HFFc6 (cell line): ENCODE data around the gene C10orf90. TPM values are rescaled to one million over a fixed set of nuclear protein-coding genes. Genes with fewer than 3 reads are reported as not detected.

ENCODE experiments used
- DNase-seq: peaks from one replicate; pipeline ENCODE4 v3.0.0-alpha.2; 2018
- H3K27ac Mint-ChIP-seq: 2 replicates; pipeline ENCODE4 v1.8.0; 2020; ENCODE audit warnings: mild to moderate bottlenecking, mixed read lengths
- H3K27me3 Mint-ChIP-seq: 2 replicates; pipeline ENCODE4 v1.8.0; 2021; ENCODE audit warnings: mild to moderate bottlenecking, moderate library complexity, mixed read lengths; ENCODE audit not compliant: insufficient read depth
- H3K36me3 Mint-ChIP-seq: 2 replicates; pipeline ENCODE4 v1.8.0; 2021; ENCODE audit warnings: low read depth, mixed read lengths
- H3K4me1 Mint-ChIP-seq: 2 replicates; pipeline ENCODE4 v1.8.0; 2020; ENCODE audit warnings: low read depth, mixed read lengths
- H3K4me3 Mint-ChIP-seq: 2 replicates; pipeline ENCODE4 v1.8.0; 2020; ENCODE audit warnings: mild to moderate bottlenecking, moderate library complexity, mixed read lengths
- H3K9me3 Mint-ChIP-seq: 2 replicates; pipeline ENCODE4 v1.8.0; 2020; ENCODE audit warnings: mild to moderate bottlenecking, mixed read lengths
- CTCF ChIP-seq: fragments of 200-600 bp; sonication (generic); IDR thresholded peaks from 2 replicates; pipeline ENCODE4 v1.5.0; 2021; ENCODE audit warnings: antibody characterized with exemption, mild to moderate bottlenecking
- total RNA-seq, 6 experiments: library from RNA; stranded (reverse); fragmentation: NEBNext Ultra II Directional; extraction: Animal tissue kit (Norgen Biotek cat#: 25700); gene quantifications; 2 replicates in 1 of 6; 3 replicates in 5 of 6; pipeline ENCODE4 v1.2.3, GENCODE V29; 2021

The C10orf90 gene
- total RNA-seq, 6 experiments from 2014 or later = not detected

DNA sequence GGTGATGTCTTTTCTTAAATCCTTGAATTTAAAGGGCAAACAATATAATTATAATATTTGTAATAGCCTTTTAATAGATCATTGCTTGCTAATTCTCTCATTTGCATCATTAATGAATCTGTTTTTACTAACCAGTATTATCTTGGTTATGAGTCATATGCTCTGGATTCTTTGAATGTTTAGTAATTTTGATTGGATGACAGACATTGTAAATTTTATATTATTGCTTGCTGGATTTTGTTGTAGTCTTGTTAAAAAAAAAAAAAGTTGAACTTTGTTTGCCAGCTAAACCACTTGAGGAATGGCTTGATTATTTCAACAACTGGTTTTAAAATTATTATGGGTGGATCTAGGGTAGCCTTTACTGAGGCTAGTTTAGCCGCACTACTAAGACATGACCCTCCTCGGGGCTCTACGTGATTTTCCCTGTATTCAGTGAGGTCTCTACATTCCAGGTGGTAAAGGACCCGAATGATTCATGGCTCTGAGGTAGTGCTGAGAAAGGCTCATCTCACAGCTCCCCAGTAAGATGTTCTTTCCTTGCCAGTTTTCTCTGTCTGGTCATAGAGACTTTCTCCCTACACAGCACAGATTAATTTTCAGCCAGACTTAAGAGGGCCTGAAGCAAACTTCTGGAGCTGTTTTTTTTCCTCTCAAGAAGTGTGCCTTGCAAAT lies 8.5 kb downstream of the C10orf90 start:
- Mint-ChIP-seq H3K9me3 (peaks cover 5% of the 10 kb centered on the region), H3K4me1 (no peaks in the 10 kb centered on the region), H3K27me3 (peaks cover 3% of the 10 kb centered on the region; the same call in 1 of the 2 replicates), H3K36me3 (no peaks in the 10 kb centered on the region), H3K4me3 (no peak overlapping the region), H3K27ac (no peak overlapping the region)
- no peak for TF ChIP-seq CTCF
- no peak for DNase-seq

- H3K4me3 Mint-ChIP-seq = no peak overlapping the region
- no peaks in the 10 kb centered on the region for H3K36me3 Mint-ChIP-seq
- DNase-seq = no peak
- H3K9me3 Mint-ChIP-seq = peaks cover 5% of the 10 kb centered on the region
- peaks cover 4% of the 10 kb centered on the region; the same call in 1 of the 2 replicates for H3K27me3 Mint-ChIP-seq
- no peak overlapping the region for H3K27ac Mint-ChIP-seq
- no peak for TF ChIP-seq CTCF
- H3K4me1 Mint-ChIP-seq = no peaks in the 10 kb centered on the region
These were observed 9.1 kb downstream of the C10orf90 start for GRCh38 chr10:126661356-126661755.

GRCh38 chr10:126659750-126660149 lies 10.7 kb downstream of the C10orf90 start:
- H3K27me3 Mint-ChIP-seq = peaks cover 5% of the 10 kb centered on the region
- DNase-seq = no peak
- H3K9me3 Mint-ChIP-seq = no peaks in the 10 kb centered on the region; the same call in 1 of the 2 replicates
- H3K27ac Mint-ChIP-seq = no peak overlapping the region
- H3K4me3 Mint-ChIP-seq = no peak overlapping the region
- H3K4me1 Mint-ChIP-seq = no peaks in the 10 kb centered on the region
- H3K36me3 Mint-ChIP-seq = no peaks in the 10 kb centered on the region
- no peak for TF ChIP-seq CTCF

DNA sequence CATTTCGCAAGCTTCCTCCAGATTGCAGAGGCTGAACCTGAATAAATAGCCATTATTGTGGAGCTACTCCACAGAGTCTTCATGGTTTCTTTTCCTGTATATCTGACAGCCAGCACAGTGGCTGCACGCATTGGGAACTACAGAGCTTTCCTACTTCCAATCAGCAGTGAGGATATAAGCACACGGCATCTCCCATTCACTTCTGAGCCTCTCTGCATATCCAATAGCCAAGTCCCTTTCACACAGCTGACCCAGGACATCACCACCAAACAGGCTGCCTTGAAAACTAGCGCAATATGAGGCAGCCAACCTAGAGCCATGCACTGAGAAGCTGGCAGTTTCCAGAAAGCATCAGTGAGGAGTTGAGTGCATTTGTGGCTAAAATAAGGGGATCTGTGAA lies 11.6 kb downstream of the C10orf90 start:
- no peak for TF ChIP-seq CTCF
- Mint-ChIP-seq H3K27ac (no peak overlapping the region), H3K9me3 (no peaks in the 10 kb centered on the region; the same call in 1 of the 2 replicates), H3K4me1 (no peaks in the 10 kb centered on the region), H3K27me3 (peaks cover 5% of the 10 kb centered on the region), H3K4me3 (no peak overlapping the region), H3K36me3 (no peaks in the 10 kb centered on the region)
- no peak for DNase-seq

DNA sequence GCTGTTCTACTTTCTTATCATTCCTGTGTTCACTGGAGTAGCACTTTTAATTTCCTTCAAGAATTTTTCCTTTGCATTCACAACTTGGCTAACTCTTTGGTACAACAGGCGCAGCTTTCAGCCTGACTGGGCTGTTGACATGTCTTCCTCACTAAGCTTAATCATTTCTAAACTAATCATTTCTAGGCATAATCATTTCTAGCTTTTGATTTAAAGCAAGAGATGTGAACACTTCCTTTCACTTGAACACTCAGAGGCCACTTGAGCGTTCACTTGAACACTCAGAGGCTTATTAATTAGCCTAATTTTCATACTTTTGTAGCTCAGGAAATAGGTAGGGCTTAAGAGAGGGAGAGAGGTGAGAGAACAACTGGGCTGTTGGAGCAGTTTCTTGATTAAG lies 15.9 kb downstream of the C10orf90 start:
- no peak overlapping the region for H3K4me3 Mint-ChIP-seq
- no peak for DNase-seq
- peaks cover 7% of the 10 kb centered on the region for H3K27me3 Mint-ChIP-seq
- H3K36me3 Mint-ChIP-seq = no peaks in the 10 kb centered on the region
- TF ChIP-seq CTCF = no peak
- no peaks in the 10 kb centered on the region for H3K4me1 Mint-ChIP-seq
- H3K9me3 Mint-ChIP-seq = no peaks in the 10 kb centered on the region; the same call in 1 of the 2 replicates
- no peak overlapping the region for H3K27ac Mint-ChIP-seq
